WTC11 (cell line): ENCODE measurements around the gene APOL2.

Source experiments
- ATF1 ChIP-seq: sonication (generic); formaldehyde crosslinking; IDR thresholded peaks from 2 replicates; pipeline ENCODE4 v1.8.1; 2023; ENCODE audit warnings: mild to moderate bottlenecking, moderate library complexity, missing genetic modification reagents
- CREB1 ChIP-seq: sonication (generic); formaldehyde crosslinking; IDR thresholded peaks from 2 replicates; pipeline ENCODE4 v1.8.0; 2023; ENCODE audit warnings: mild to moderate bottlenecking, missing genetic modification reagents
- FOXJ3 ChIP-seq: sonication (generic); formaldehyde crosslinking; IDR thresholded peaks from 2 replicates; pipeline ENCODE4 v1.9.0; 2021; ENCODE audit warnings: missing genetic modification reagents, mild to moderate bottlenecking, borderline replicate concordance
- GABPB1 ChIP-seq: sonication (generic); formaldehyde crosslinking; IDR thresholded peaks from 2 replicates; pipeline ENCODE4 v1.8.1; 2023; ENCODE audit warnings: mild to moderate bottlenecking, missing genetic modification reagents
- IRF2 ChIP-seq: sonication (generic); formaldehyde crosslinking; IDR thresholded peaks from 2 replicates; pipeline ENCODE4 v1.8.0; 2022; ENCODE audit warnings: low read depth, missing genetic modification reagents, borderline replicate concordance
- NR2C2 ChIP-seq: sonication (generic); formaldehyde crosslinking; IDR thresholded peaks from 2 replicates; pipeline ENCODE4 v1.8.0; 2022; ENCODE audit warnings: mild to moderate bottlenecking, missing genetic modification reagents
- NR3C1 ChIP-seq: sonication (generic); formaldehyde crosslinking; conservative IDR thresholded peaks from 2 replicates; pipeline ENCODE4 v1.8.1; 2023; ENCODE audit warnings: low read depth, mild to moderate bottlenecking, missing genetic modification reagents
- PRRX2 ChIP-seq: fragments of 250-450 bp; sonication (Bioruptor Pico); IDR thresholded peaks from 2 replicates; pipeline ENCODE4 v1.8.0; 2021; ENCODE audit warnings: mild to moderate bottlenecking
- TF ChIP-seq, protein P1 (sequence below): sonication (generic); formaldehyde crosslinking; conservative IDR thresholded peaks from 2 replicates; pipeline ENCODE4 v1.8.1; 2022; ENCODE audit warnings: mild to moderate bottlenecking, missing genetic modification reagents
- TF ChIP-seq, protein P2 (sequence below): fragments of 200-600 bp; IDR thresholded peaks from 2 replicates; pipeline ENCODE4 v1.8.0; 2022; ENCODE audit warnings: antibody characterized with exemption
- TF ChIP-seq, protein P3 (sequence below): sonication (generic); formaldehyde crosslinking; IDR thresholded peaks from 2 replicates; pipeline ENCODE4 v1.8.0; 2022; ENCODE audit warnings: mild to moderate bottlenecking, missing genetic modification reagents
- TF ChIP-seq, protein P4 (sequence below): sonication (generic); formaldehyde crosslinking; IDR thresholded peaks from 2 replicates; pipeline ENCODE4 v1.8.1; 2022; ENCODE audit warnings: mild to moderate bottlenecking, missing genetic modification reagents, moderate library complexity, borderline replicate concordance
- TF ChIP-seq, protein P5 (sequence below): sonication (generic); formaldehyde crosslinking; IDR thresholded peaks from 2 replicates; pipeline ENCODE4 v1.8.0; 2023; ENCODE audit warnings: mild to moderate bottlenecking, missing genetic modification reagents

DNA sequence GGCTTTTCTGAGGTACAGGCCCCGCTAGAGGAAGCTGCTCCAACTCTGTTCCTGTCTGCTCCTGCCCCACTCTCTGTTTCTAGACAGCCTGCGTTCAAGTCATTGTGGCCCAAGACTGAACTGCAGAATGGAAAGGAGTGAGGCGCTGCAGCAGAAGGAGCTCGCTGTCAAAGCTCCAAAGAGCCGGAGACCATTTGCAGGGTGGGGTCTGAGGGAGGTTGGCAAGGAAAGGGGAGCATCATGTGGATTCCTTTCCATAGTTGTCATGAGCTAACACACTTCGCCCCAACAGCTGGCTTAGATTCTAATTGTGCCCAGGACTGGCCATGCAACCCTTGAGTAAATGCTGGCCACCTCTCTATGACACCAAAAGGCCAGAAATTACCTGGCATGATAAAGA, 56.5 kb downstream of the APOL2 start:
- TF ChIP-seq NR2C2 (no peak), PRRX2 (CRISPR knock-in tag) (no peak), GABPB1 (CRISPR knock-in tag) (no peak), ATF1 (no peak), IRF2 (no peak), NR3C1 (CRISPR knock-in tag) (no peak), FOXJ3 (CRISPR knock-in tag) (no peak), CREB1 (CRISPR knock-in tag) (no peak)
- TF ChIP-seq, protein P1, sequence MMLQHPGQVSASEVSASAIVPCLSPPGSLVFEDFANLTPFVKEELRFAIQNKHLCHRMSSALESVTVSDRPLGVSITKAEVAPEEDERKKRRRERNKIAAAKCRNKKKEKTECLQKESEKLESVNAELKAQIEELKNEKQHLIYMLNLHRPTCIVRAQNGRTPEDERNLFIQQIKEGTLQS (CRISPR knock-in tag): no peak
- TF ChIP-seq, protein P2, sequence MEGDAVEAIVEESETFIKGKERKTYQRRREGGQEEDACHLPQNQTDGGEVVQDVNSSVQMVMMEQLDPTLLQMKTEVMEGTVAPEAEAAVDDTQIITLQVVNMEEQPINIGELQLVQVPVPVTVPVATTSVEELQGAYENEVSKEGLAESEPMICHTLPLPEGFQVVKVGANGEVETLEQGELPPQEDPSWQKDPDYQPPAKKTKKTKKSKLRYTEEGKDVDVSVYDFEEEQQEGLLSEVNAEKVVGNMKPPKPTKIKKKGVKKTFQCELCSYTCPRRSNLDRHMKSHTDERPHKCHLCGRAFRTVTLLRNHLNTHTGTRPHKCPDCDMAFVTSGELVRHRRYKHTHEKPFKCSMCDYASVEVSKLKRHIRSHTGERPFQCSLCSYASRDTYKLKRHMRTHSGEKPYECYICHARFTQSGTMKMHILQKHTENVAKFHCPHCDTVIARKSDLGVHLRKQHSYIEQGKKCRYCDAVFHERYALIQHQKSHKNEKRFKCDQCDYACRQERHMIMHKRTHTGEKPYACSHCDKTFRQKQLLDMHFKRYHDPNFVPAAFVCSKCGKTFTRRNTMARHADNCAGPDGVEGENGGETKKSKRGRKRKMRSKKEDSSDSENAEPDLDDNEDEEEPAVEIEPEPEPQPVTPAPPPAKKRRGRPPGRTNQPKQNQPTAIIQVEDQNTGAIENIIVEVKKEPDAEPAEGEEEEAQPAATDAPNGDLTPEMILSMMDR: no peak
- TF ChIP-seq, protein P3, sequence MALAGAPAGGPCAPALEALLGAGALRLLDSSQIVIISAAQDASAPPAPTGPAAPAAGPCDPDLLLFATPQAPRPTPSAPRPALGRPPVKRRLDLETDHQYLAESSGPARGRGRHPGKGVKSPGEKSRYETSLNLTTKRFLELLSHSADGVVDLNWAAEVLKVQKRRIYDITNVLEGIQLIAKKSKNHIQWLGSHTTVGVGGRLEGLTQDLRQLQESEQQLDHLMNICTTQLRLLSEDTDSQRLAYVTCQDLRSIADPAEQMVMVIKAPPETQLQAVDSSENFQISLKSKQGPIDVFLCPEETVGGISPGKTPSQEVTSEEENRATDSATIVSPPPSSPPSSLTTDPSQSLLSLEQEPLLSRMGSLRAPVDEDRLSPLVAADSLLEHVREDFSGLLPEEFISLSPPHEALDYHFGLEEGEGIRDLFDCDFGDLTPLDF (CRISPR knock-in tag): no peak
- TF ChIP-seq, protein P4, sequence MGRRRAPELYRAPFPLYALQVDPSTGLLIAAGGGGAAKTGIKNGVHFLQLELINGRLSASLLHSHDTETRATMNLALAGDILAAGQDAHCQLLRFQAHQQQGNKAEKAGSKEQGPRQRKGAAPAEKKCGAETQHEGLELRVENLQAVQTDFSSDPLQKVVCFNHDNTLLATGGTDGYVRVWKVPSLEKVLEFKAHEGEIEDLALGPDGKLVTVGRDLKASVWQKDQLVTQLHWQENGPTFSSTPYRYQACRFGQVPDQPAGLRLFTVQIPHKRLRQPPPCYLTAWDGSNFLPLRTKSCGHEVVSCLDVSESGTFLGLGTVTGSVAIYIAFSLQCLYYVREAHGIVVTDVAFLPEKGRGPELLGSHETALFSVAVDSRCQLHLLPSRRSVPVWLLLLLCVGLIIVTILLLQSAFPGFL (CRISPR knock-in tag): no peak
- TF ChIP-seq, protein P5, sequence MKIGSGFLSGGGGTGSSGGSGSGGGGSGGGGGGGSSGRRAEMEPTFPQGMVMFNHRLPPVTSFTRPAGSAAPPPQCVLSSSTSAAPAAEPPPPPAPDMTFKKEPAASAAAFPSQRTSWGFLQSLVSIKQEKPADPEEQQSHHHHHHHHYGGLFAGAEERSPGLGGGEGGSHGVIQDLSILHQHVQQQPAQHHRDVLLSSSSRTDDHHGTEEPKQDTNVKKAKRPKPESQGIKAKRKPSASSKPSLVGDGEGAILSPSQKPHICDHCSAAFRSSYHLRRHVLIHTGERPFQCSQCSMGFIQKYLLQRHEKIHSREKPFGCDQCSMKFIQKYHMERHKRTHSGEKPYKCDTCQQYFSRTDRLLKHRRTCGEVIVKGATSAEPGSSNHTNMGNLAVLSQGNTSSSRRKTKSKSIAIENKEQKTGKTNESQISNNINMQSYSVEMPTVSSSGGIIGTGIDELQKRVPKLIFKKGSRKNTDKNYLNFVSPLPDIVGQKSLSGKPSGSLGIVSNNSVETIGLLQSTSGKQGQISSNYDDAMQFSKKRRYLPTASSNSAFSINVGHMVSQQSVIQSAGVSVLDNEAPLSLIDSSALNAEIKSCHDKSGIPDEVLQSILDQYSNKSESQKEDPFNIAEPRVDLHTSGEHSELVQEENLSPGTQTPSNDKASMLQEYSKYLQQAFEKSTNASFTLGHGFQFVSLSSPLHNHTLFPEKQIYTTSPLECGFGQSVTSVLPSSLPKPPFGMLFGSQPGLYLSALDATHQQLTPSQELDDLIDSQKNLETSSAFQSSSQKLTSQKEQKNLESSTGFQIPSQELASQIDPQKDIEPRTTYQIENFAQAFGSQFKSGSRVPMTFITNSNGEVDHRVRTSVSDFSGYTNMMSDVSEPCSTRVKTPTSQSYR: no peak
